Keratinocyte (primary cell): ENCODE measurements around the gene LY6G6F.

Source experiments
- CTCF ChIP-seq, 3 experiments: IDR thresholded peaks in 1 of 3; conservative IDR thresholded peaks in 1 of 3; optimal IDR thresholded peaks in 1 of 3; 2 replicates in 2 of 3; 3 replicates in 1 of 3; pipeline versions ENCODE3 to v1.5.1; 2011; ENCODE audit warnings: low read length in 3 of 3, mild to moderate bottlenecking in 3 of 3, moderate library complexity in 2 of 3, control low read depth in 1 of 3, inconsistent platforms in 1 of 3; ENCODE audit not compliant: insufficient read depth in 2 of 3; ENCODE audit errors: extremely low read depth in 1 of 3
- EZH2 ChIP-seq: IDR thresholded peaks from one replicate; pipeline ENCODE4 v1.6.1; 2012; ENCODE audit warnings: inconsistent platforms, mild to moderate bottlenecking, low read length, moderate library complexity

GRCh38 chr6:31700740-31701401, 5.8 kb upstream of the LY6G6F start:
- TF ChIP-seq CTCF (optimal IDR thresholded peaks at IDR 0.05 in 1 of 3, IDR thresholded peaks at IDR 0.05 in 1 of 3, conservative IDR thresholded peaks at IDR 0.05 in 1 of 3; ENCODE audit: extremely low read depth in 1 of 3, insufficient read depth in 2 of 3, low read length in 3 of 3) (no peak), EZH2 (no peak)
